GM12878 (cell line): ENCODE results near the gene TMPRSS7. TPM values are rescaled to one million over a fixed set of nuclear protein-coding genes. Genes with fewer than 3 reads are reported as not detected.
A peak's percentile ranks its signal among the peaks of the same experiment; 100 is the strongest.

Experiments used
- BACH1 ChIP-seq: fragments of 450-650 bp; IDR thresholded peaks from 2 replicates; pipeline ENCODE4 v1.6.1; 2017; ENCODE audit warnings: mild to moderate bottlenecking, borderline replicate concordance
- BHLHE40 ChIP-seq, 2 experiments: fragments of 450-650 bp in 1 of 2; IDR thresholded peaks; 2 replicates each; pipeline ENCODE4 v1.6.1; 2011 to 2017; ENCODE audit warnings: low read depth in 2 of 2, borderline replicate concordance in 1 of 2, improper control_type of control experiment in 1 of 2, low read length in 1 of 2, mild to moderate bottlenecking in 1 of 2
- BMI1 ChIP-seq: fragments of 450-650 bp; IDR thresholded peaks from 2 replicates; pipeline ENCODE4 v1.6.1; 2016; ENCODE audit warnings: mild to moderate bottlenecking, moderate library complexity, borderline replicate concordance
- CBX3 ChIP-seq: fragments of 200-600 bp; sonication (generic); IDR thresholded peaks from 2 replicates; pipeline ENCODE4 v1.6.1; 2016; ENCODE audit warnings: low read depth, borderline replicate concordance
- CHD1 ChIP-seq: IDR thresholded peaks from 2 replicates; pipeline ENCODE4 v1.6.1; 2012; ENCODE audit warnings: low read depth, low read length, improper control_type of control experiment
- CHD2 ChIP-seq: IDR thresholded peaks from 2 replicates; pipeline ENCODE4 v1.6.1; 2011; ENCODE audit warnings: low read depth, low read length, improper control_type of control experiment, borderline replicate concordance
- DPF2 ChIP-seq: fragments of 450-650 bp; IDR thresholded peaks from 2 replicates; pipeline ENCODE4 v1.6.1; 2017; ENCODE audit warnings: mild to moderate bottlenecking
- EP300 ChIP-seq, 2 experiments: fragments of 150-350 bp in 1 of 2; IDR thresholded peaks; 2 replicates each; pipeline ENCODE4 v1.6.1; 2011 to 2012; ENCODE audit warnings: low read depth in 2 of 2, low read length in 2 of 2, borderline replicate concordance in 1 of 2, improper control_type of control experiment in 1 of 2, inconsistent platforms in 1 of 2; ENCODE audit not compliant: control insufficient read depth in 1 of 2
- EZH2 ChIP-seq: IDR thresholded peaks from 2 replicates; pipeline ENCODE4 v1.6.1; 2012; ENCODE audit warnings: low read depth, mild to moderate bottlenecking, control low read depth, inconsistent platforms, low read length, borderline replicate concordance; ENCODE audit not compliant: control insufficient read depth
- KLF5 ChIP-seq: fragments of 450-650 bp; IDR thresholded peaks from 2 replicates; pipeline ENCODE4 v1.6.1; 2014; ENCODE audit warnings: mild to moderate bottlenecking; ENCODE audit not compliant: partially characterized antibody
- MXI1 ChIP-seq: fragments of 150-350 bp; IDR thresholded peaks from 2 replicates; pipeline ENCODE4 v1.6.1; 2011; ENCODE audit warnings: low read depth, mild to moderate bottlenecking, inconsistent platforms, low read length, improper control_type of control experiment
- PML ChIP-seq: IDR thresholded peaks from 2 replicates; pipeline ENCODE4 v1.6.1; 2012; ENCODE audit warnings: low read length, inconsistent platforms
- RAD21 ChIP-seq: IDR thresholded peaks from 2 replicates; pipeline ENCODE4 v1.6.1; 2011; ENCODE audit warnings: mild to moderate bottlenecking, low read depth, low read length, moderate library complexity; ENCODE audit not compliant: insufficient read depth
- SMAD1 ChIP-seq: fragments of 450-650 bp; IDR thresholded peaks from 2 replicates; pipeline ENCODE4 v1.6.1; 2018; ENCODE audit warnings: mild to moderate bottlenecking, low read depth; ENCODE audit not compliant: partially characterized antibody
- SMAD5 ChIP-seq: IDR thresholded peaks from 2 replicates; pipeline ENCODE4 v1.6.1; 2016; ENCODE audit warnings: antibody characterized with exemption, low read depth
- SMARCA5 ChIP-seq: fragments of 450-650 bp; IDR thresholded peaks from 2 replicates; pipeline ENCODE4 v1.6.1; 2017; ENCODE audit warnings: mild to moderate bottlenecking
- SPI1 ChIP-seq: IDR thresholded peaks from 2 replicates; pipeline ENCODE4 v1.6.1; 2011; ENCODE audit warnings: low read depth, mild to moderate bottlenecking, low read length, moderate library complexity, borderline replicate concordance; ENCODE audit not compliant: insufficient read depth
- TCF3 ChIP-seq: IDR thresholded peaks from 2 replicates; pipeline ENCODE4 v1.6.1; 2012; ENCODE audit warnings: low read depth, mild to moderate bottlenecking, low read length, borderline replicate concordance; ENCODE audit not compliant: insufficient read depth
- ZNF622 ChIP-seq: fragments of 450-650 bp; IDR thresholded peaks from 2 replicates; pipeline ENCODE4 v1.6.1; 2017; ENCODE audit warnings: mild to moderate bottlenecking, inconsistent platforms
- polyA plus RNA-seq, 11 experiments: library from polyadenylated mRNA; depleted of rRNA in 4 of 11; unstranded in 6 of 11; stranded (reverse) in 5 of 11; fragments of >200 nt; fragmentation: Nextera tagmentation in 4 of 11; fragmentation: Illumina TruSeq in 1 of 11; extraction: Ambion mirVana in 4 of 11; extraction: Trizol in 1 of 11; gene quantifications; 1 replicate in 1 of 11; 2 replicates in 10 of 11; pipeline versions ENCODE4 v1.2.1 to v1.2.3, GENCODE V29; 2011 to 2016; ENCODE audit warnings: inconsistent platforms in 2 of 11, missing spikeins in 2 of 11, low read depth in 1 of 11
- total RNA-seq, 4 experiments: library from RNA; depleted of rRNA in 3 of 4; stranded (reverse); fragments of >200 nt in 3 of 4; fragmentation: Illumina TruSeq in 1 of 4; extraction: Trizol in 1 of 4; gene quantifications; 2 replicates each; pipeline versions ENCODE4 v1.2.1 to v1.2.3, GENCODE V29; 2013 to 2021
- TF ChIP-seq, protein P1 (sequence below): fragments of 450-650 bp; formaldehyde crosslinking; IDR thresholded peaks from 2 replicates; pipeline ENCODE4 v1.4.0; 2020; ENCODE audit warnings: mild to moderate bottlenecking, moderate library complexity
- TF ChIP-seq, protein P2 (sequence below): IDR thresholded peaks from 2 replicates; pipeline ENCODE4 v1.6.1; 2012; ENCODE audit warnings: low read depth, low read length, improper control_type of control experiment

The TMPRSS7 gene
- total and polyA plus RNA-seq, 10 of the 15 experiments (the other 5 are each of a cell fraction or from before 2014, with no cell fraction given) = 0.03 TPM; not detected in 9

DNA sequence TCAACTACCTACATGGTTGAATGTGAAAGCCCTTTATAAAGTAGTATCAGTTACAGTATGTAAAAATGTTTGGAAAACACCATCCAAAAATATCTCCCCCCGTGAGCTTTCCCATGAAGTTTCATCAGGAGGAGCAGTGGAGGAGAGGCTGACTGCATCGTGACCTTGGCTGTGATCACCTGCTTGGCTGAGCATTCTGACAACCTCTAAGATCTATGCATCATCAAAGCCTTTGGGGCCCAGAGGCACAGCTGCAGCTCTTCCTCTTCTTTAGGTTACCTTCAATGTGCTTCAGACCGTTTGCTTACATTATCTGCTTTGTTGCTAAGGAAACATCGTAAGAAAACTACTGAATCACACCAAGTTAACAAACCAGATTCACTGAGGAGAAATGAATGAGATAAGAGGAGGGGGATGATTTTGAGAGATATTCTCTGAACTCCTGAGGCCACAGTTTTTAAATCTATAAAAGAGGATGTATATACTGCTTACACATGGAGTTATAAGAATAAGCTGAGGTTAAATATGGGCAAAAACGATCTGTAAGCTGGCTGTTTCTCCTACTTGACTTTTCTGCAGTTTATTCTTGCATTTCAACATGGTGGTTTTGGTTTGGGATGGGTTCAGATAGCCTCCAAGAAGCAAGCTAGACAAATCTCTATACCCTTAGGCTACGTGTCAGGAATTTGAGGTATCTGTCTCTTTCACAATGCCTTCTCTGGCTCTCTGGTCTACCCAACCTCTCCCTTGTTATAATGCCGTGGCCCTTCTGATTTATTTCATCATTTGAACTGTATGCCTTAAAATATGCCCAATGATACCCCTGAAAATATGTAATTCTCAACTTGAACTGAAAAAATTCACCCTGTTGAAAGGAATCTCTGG, 94.5 kb downstream of the TMPRSS7 start (continued):
- TF ChIP-seq SPI1 = peak; percentile 80
- TF ChIP-seq ZNF622 = no peak
- no peak for TF ChIP-seq RAD21
- TF ChIP-seq, protein P1, sequence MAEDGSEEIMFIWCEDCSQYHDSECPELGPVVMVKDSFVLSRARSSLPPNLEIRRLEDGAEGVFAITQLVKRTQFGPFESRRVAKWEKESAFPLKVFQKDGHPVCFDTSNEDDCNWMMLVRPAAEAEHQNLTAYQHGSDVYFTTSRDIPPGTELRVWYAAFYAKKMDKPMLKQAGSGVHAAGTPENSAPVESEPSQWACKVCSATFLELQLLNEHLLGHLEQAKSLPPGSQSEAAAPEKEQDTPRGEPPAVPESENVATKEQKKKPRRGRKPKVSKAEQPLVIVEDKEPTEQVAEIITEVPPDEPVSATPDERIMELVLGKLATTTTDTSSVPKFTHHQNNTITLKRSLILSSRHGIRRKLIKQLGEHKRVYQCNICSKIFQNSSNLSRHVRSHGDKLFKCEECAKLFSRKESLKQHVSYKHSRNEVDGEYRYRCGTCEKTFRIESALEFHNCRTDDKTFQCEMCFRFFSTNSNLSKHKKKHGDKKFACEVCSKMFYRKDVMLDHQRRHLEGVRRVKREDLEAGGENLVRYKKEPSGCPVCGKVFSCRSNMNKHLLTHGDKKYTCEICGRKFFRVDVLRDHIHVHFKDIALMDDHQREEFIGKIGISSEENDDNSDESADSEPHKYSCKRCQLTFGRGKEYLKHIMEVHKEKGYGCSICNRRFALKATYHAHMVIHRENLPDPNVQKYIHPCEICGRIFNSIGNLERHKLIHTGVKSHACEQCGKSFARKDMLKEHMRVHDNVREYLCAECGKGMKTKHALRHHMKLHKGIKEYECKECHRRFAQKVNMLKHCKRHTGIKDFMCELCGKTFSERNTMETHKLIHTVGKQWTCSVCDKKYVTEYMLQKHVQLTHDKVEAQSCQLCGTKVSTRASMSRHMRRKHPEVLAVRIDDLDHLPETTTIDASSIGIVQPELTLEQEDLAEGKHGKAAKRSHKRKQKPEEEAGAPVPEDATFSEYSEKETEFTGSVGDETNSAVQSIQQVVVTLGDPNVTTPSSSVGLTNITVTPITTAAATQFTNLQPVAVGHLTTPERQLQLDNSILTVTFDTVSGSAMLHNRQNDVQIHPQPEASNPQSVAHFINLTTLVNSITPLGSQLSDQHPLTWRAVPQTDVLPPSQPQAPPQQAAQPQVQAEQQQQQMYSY (CRISPR knock-in tag) = 0 out of 2 replicates have a peak, but pooled peaks have one; percentile 38
- TF ChIP-seq, protein P2, sequence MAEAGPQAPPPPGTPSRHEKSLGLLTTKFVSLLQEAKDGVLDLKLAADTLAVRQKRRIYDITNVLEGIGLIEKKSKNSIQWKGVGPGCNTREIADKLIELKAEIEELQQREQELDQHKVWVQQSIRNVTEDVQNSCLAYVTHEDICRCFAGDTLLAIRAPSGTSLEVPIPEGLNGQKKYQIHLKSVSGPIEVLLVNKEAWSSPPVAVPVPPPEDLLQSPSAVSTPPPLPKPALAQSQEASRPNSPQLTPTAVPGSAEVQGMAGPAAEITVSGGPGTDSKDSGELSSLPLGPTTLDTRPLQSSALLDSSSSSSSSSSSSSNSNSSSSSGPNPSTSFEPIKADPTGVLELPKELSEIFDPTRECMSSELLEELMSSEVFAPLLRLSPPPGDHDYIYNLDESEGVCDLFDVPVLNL = no peak
- no peak for TF ChIP-seq EZH2
- 0 out of 2 replicates have a peak, but pooled peaks have one; percentile 1 for TF ChIP-seq CHD2
- TF ChIP-seq BHLHE40 (IDR thresholded peaks at IDR 0.05; ENCODE audit: borderline replicate concordance in 1 of 2, low read depth in 2 of 2, low read length in 1 of 2) = peak; percentile 70 to 73
- TF ChIP-seq SMARCA5 = no peak
- peak; percentile 63 for TF ChIP-seq SMAD5
- peak in 1 of 2 experiments; percentile 59; a peak in 2 of 4 replicates for TF ChIP-seq EP300 (IDR thresholded peaks at IDR 0.05; ENCODE audit: borderline replicate concordance in 1 of 2, control insufficient read depth in 1 of 2, low read depth in 2 of 2, low read length in 2 of 2)
- TF ChIP-seq TCF3 = peak; percentile 85
- peak; percentile 91; the same call in 1 of the 2 replicates for TF ChIP-seq CHD1
- no peak for TF ChIP-seq DPF2
- peak; percentile 16 for TF ChIP-seq SMAD1
- peak; percentile 57 for TF ChIP-seq BACH1
- peak; percentile 85 for TF ChIP-seq MXI1
- peak; percentile 80; the same call in 1 of the 2 replicates for TF ChIP-seq BMI1
- TF ChIP-seq PML = no peak
- no peak for TF ChIP-seq CBX3
- TF ChIP-seq KLF5 = no peak
